Activated CD8-positive, alpha-beta memory T cell treated with anti-CD3 and anti-CD28 coated beads for 4 hours (primary cell): ENCODE measurements around the gene CSF3R.

ENCODE experiments used
- DNase-seq, 2 donors: peaks; one replicate each; pipeline ENCODE4 v3.0.0-alpha.2; 2020; ENCODE audit warnings: low read depth in 2 of 2

The CSF3R gene

GRCh38 chr1:36420409-36420808 lies 62.3 kb downstream of the CSF3R start:
- no peak for DNase-seq

- no peak for DNase-seq
Observed at GRCh38 chr1:36419569-36419968, 63.1 kb downstream of the CSF3R start.

- no peak for DNase-seq
Observed at GRCh38 chr1:36419140-36419539, 63.6 kb downstream of the CSF3R start.

- DNase-seq = no peak
Observed at GRCh38 chr1:36417931-36418330, 64.8 kb downstream of the CSF3R start.
